Activated naive CD4-positive, alpha-beta T cell treated with anti-CD3 and anti-CD28 coated beads, Interleukin-2, amount 50 U/mL, for 16 hours (primary cell): Measurements from ENCODE around the gene FMN1.

Experiments used
- DNase-seq: peaks from one replicate; pipeline ENCODE4 v3.0.0-alpha.2; 2020

The FMN1 gene

DNA sequence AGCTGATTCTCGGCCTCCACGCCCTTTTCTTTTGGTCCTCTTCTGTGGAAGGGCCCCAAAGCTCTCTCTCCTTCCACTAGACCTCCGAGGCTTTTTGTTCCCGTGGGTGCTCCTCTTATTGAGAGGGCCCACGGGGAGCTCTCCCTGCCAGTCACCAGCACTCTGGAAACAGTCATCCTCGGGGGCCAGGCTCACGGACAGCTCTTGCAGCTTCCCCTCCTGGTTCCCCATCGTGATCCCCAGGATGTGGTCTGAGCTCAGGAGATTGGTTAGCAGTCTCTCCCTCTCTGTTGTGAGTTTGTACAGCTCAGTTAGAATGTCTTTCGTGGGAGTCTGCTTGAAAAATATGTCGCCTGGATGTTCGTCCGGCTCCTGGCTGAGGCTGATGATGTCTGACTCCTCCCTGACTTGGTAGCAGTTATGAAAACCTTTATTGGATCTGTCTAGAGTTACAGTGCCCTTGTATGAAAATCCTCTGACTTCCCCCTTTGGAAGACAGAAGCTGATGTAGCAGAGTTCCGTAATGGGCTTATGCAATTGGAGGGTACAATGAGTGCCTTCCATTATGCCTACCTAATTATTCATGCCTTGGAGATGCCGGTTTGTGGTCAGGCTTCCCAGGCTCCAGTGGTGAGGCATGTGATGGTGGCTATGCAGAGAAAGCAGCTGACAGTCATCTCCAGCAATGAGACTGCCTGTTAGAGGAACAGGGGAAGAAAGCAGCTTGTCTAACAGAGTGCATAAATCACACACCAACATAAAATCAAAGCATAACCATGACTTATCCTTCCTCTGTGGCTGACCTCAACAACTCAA lies 40.0 kb downstream of the FMN1 start:
- DNase-seq, result no peak

- DNase-seq, result no peak
These were observed 41.0 kb downstream of the FMN1 start for GRCh38 chr15:33153548-33153947.

GRCh38 chr15:33152502-33153109 lies 41.9 kb downstream of the FMN1 start:
- DNase-seq, result no peak

- DNase-seq, result no peak
These were observed 43.5 kb downstream of the FMN1 start for GRCh38 chr15:33150971-33151370.

GRCh38 chr15:33150431-33150941 lies 44.0 kb downstream of the FMN1 start:
- DNase-seq, result no peak

DNA sequence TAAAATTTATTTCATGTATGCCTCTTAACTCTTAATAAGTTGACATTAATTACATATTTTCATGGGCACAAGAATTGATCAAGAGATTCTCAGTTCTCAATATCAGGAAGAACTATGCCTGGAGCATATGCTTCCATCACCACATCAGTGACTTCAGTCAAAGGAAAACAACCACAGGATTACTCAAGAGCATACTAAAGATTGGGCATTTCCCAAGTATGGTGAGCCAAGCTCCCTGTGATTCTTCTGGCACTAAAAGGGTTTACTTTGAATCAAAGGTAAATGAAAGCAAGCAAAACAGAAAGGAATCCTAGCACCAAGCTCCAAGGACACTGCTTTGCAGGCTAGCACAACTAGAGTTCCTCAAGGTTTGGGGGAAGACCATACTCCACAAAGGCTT lies 44.6 kb downstream of the FMN1 start:
- DNase-seq, result no peak

- DNase-seq, result no peak
These were observed 46.3 kb downstream of the FMN1 start for GRCh38 chr15:33148129-33148751.

GRCh38 chr15:33146051-33146450 lies 48.5 kb downstream of the FMN1 start:
- no peak for DNase-seq

DNA sequence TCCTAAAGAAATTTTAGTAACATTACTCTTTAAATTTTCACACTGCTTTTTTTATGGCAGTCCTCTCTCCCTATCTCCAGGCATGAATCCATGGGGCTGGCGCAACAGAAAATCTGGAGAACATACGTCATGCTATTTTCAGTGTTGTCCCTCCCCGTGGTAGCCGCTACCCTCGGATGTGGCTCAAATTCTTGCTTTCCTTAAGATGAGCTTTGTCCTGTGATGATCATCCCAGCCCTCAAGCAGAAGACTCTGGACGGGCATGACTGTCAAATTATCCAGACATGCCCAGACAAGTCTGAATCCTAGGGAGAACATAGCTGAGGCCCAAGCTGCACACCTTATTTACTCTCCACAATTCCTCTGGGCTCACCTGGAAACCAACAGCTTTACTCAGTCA lies 49.1 kb downstream of the FMN1 start:
- DNase-seq, result no peak

- DNase-seq, result no peak
These were observed 51.8 kb downstream of the FMN1 start for GRCh38 chr15:33142708-33143107.

DNA sequence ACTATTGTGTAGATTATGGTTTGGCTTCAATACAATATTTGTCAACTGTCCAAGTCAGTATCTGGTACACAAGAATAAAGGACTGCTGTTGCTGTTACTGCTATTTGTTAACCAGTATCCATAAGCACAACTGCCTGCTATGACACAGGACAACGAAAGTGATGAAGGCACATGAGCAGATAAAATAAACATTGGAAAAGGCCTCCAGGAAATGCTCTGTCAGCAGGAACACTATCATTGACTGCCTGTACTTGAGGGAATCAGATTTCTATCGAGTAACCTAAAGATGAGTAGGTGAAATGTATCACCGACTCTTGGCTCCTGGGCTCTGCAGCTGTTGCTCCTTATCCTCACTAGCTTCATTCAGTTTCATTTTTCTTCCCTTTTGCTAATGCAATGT lies 56.5 kb downstream of the FMN1 start:
- DNase-seq, result no peak

DNA sequence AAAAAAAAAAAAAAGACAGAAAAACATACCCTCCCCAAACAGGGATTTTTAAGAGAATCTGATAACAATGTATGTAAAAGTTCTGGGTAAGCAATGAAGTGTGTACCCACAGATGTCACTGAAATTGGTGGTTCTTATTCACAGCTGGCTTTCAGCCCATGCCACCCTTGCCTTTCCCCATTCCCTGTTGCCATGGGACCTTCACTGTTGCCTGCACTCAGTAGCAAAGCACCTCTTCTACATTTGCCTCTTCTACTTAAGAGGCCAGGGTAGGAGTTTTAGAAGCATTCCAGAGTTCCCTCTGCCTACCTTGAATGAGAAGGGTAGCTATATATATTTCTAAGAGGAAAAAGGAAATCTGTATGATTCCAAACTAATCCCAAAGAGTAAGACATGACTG lies 57.4 kb downstream of the FMN1 start:
- no peak for DNase-seq

DNA sequence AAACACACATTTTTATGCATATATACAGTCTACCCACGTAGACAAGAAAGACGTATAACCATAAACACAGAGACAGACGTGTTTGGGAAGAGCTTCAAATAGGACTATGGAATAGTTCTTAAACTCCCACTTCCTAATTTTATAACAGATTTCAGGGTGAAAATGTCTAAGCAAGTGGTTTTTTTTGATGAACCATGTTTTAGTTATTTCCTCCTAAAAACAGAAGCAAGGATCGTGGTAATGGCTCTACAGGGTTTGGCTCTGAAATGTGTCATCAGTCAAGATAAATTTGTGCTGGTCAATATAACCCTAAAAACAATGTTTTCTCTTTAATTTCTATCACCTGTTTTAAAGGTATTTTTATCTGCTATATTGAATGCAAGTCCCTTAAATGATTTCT lies 58.2 kb downstream of the FMN1 start:
- DNase-seq, result no peak

DNA sequence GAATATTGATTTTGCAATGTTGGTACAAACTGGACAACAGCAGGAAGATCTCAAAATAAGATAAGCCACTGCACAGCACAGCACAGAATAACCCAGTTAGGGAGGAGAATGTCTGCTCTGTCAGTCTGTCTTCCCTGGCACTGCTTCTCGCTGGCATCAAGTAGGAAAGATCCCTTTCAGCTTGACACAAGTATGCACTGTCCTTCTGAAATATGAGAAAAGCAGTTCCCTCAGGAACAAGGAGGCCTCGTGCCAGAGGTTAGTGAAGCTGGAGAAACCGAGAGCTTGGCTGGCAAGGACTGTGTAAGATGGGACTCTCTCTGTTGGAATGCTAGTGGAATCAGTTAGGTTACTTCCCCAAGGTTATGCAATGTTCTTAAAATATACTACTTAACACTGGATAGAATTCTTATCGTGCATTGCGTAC lies 59.1 kb downstream of the FMN1 start:
- DNase-seq, result no peak

GRCh38 chr15:33132722-33133345 lies 61.7 kb downstream of the FMN1 start:
- DNase-seq, result no peak

DNA sequence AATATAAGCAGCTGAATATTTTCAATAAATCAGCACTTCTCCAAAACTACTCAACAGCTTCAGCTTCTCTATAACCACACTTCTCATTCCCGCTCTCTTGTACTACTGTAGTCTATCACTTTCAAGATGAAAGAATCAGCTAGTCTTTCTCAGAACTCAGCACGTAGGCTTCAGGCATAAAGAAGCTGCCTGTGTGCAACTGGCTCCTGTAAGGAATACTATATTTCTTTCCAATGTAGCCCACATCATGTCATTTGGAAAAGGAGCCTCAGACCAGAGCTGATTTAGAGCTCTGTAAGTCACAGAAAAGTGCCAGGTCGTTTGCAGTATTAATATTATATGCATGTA lies 62.3 kb downstream of the FMN1 start:
- no peak for DNase-seq

- DNase-seq, result no peak
These were observed 62.8 kb downstream of the FMN1 start for GRCh38 chr15:33131552-33132232.

GRCh38 chr15:33126559-33127290 lies 67.8 kb downstream of the FMN1 start:
- peak; percentile 59 for DNase-seq

DNA sequence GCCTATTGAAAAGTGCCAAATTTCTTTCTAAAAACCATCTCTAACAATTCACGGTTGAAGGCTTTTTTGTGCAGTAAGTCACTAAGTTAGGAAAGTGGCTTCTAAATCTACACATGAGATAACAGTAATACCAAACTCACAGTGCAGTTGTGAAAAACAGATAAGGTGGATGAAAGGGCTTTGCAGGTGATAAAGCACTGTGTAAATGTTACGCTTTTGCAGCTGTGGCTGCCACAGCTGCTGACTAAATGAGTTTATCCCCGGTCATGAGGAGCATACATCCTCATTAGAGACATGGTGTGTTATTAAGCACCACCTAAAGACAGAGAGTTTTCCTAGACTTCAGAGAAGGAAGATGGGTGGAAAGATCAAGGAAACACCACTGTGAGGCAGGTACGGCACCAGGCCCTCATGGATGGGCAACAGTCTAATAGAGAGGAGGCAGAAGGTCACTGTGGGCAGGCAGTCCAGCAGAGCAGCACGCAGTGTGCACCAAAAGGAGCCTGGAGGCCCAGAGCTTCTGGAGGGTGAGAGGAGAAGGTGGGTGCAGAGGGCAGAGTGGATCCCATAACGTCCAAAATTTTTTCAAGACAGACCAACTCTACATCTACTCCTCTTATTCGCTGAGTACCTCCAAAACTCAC lies 68.5 kb downstream of the FMN1 start:
- DNase-seq, result no peak

GRCh38 chr15:33124811-33125210 lies 69.7 kb downstream of the FMN1 start:
- no peak for DNase-seq

- DNase-seq, result no peak
These were observed 70.2 kb downstream of the FMN1 start for GRCh38 chr15:33124279-33124678.

DNA sequence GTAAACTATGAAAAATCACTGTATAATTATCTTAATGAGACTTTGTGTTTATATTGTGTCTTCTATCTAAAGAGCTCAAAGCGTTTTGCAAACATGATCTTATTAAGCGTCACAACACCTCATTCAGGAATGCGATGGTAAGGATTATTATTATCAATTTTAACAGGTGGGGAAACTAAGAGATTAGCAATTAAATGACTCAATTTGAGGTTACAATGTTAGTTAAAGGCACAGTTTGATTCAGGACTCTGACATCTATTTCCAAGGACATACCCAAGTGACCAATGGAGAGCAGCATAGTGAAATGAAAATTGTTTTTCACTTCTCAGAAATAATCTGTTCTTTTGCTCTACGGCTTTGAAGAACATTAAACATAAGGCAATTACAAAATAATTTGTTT lies 74.6 kb downstream of the FMN1 start:
- DNase-seq, result no peak
